ENCODE results near the gene MYL7.

- TF ChIP-seq POLR2A (IDR thresholded peaks at IDR 0.05) (no peak), CTCF (IDR thresholded peaks at IDR 0.05) (no peak), POLR2AphosphoS5 (IDR thresholded peaks at IDR 0.05) (no peak), EP300 (IDR thresholded peaks at IDR 0.05) (no peak)
Measured at GRCh38 chr7:44134943-44135628, 6.0 kb downstream of the MYL7 start.

Data from gastroesophageal sphincter (tissue), 3 donors.